ENCODE measurements around the gene ZNF41. TPM values are rescaled to one million over a fixed set of nuclear protein-coding genes. Genes with fewer than 3 reads are reported as not detected.

ZNF41 gene
- total and polyA plus RNA-seq, 7 experiments from 2014 or later: 4.8 to 17.8 (median 11.8) TPM

DNA sequence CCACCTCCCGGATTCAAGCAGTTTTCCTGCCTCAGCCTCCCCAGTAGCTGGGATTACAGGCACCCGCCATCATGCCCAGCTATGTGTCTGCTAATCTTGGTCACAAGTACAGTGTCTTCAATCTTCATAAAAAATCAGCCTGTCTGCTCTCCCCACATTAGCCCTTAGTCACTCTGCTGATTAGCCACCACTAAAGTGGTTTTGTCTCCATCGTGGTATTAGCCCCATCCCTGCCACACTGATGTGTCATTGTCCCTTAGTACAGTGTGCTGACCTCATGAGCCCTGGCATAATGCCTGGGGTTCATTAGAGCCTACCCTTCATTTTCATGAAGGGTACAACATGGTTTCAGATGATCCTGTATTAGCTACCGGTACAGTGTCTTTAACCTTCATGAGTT lies 62.8 kb downstream of the ZNF41 start:
- DNase-seq (no peak), ATAC-seq (peak; percentile 70)
- Mint-ChIP-seq H3K4me3 (no peak overlapping the region), H3K9me3 (peaks cover 0 to 47% (median 14%) of the 10 kb centered on the region in 11 donors), H3K27ac (no peak overlapping the region), H3K27me3 (no peaks in the 10 kb centered on the region), H3K4me1 (peaks cover 0 to 2% (median 0%) of the 10 kb centered on the region in 7 donors), H3K36me3 (peaks cover 0 to 28% (median 16%) of the 10 kb centered on the region in 5 donors)
- no peak overlapping the region for H3K27ac ChIP-seq (ENCODE audit: low read depth, low read length)
- intact Hi-C loops (cut with micrococcal nuclease): no loop called here
- no peaks in the 10 kb centered on the region for H3K27me3 ChIP-seq (ENCODE audit: control insufficient read depth in 2 of 2, insufficient read depth in 2 of 2, low read length in 2 of 2)
- CTCF ChIA-PET: no interaction called here
- H3K4me1 ChIP-seq (ENCODE audit: control insufficient read depth in 2 of 2, insufficient read depth in 2 of 2, low read length in 2 of 2): no peaks in the 10 kb centered on the region
- H3K4me3 ChIP-seq (ENCODE audit: low read length): no peak overlapping the region
- H3K9me3 ChIP-seq (ENCODE audit: control insufficient read depth in 2 of 3, low read length in 3 of 3): no peaks in the 10 kb centered on the region
- no peaks in the 10 kb centered on the region for H3K36me3 ChIP-seq (ENCODE audit: control insufficient read depth in 2 of 3, insufficient read depth in 3 of 3, low read length in 3 of 3)
- POLR2A ChIA-PET: no interaction called here

DNA sequence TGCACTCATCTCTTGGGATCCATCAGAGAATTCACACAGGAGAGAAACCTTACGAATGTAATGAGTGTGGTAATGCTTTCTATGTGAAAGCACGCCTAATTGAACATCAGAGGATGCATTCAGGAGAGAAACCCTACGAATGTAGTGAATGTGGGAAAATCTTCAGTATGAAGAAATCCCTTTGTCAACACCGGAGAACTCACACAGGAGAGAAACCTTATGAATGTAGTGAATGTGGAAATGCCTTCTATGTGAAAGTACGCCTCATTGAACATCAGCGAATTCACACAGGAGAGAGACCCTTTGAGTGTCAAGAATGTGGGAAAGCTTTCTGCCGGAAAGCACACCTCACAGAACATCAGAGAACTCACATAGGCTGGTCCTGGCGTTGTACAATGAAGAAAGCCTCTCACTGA lies 69.8 kb downstream of the ZNF41 start:
- peaks cover 4 to 47% (median 45%) of the 10 kb centered on the region in 5 donors for H3K36me3 Mint-ChIP-seq
- Histone ChIP-seq H3K27ac (ENCODE audit: low read depth, low read length) (no peak overlapping the region), H3K9me3 (ENCODE audit: control insufficient read depth in 2 of 3, low read length in 3 of 3) (peaks cover 4 to 27% (median 4%) of the 10 kb centered on the region in 3 experiments), H3K27me3 (ENCODE audit: control insufficient read depth in 2 of 2, insufficient read depth in 2 of 2, low read length in 2 of 2) (no peaks in the 10 kb centered on the region), H3K4me3 (ENCODE audit: low read length) (no peak overlapping the region), H3K4me1 (ENCODE audit: control insufficient read depth in 2 of 2, insufficient read depth in 2 of 2, low read length in 2 of 2) (no peaks in the 10 kb centered on the region), H3K36me3 (ENCODE audit: control insufficient read depth in 2 of 3, insufficient read depth in 3 of 3, low read length in 3 of 3) (peaks cover 0 to 24% (median 0%) of the 10 kb centered on the region in 3 experiments)
- no peaks in the 10 kb centered on the region for H3K4me1 Mint-ChIP-seq
- CTCF ChIA-PET: no interaction called here
- no peak overlapping the region for H3K4me3 Mint-ChIP-seq
- POLR2A ChIA-PET: no interaction called here
- H3K27ac Mint-ChIP-seq: no peak overlapping the region
- no peaks in the 10 kb centered on the region for H3K27me3 Mint-ChIP-seq
- DNase-seq: no peak
- no peak for ATAC-seq
- intact Hi-C loops (cut with micrococcal nuclease): no loop called here
- peaks cover 0 to 66% (median 34%) of the 10 kb centered on the region in 11 donors for H3K9me3 Mint-ChIP-seq

Other genes starting within 250 kb of the ZNF41 start
- 1 to 10 TPM in 3 of 5 experiments, under 1 TPM in 2; 0.27 to 2.4 (median 1.6) TPM for gene ZNF157, start 112.6 kb downstream of the ZNF41 start, total RNA-seq
- under 1 TPM; 0.21 to 0.92 TPM for gene ZNF157, start 112.6 kb downstream of the ZNF41 start, polyA plus RNA-seq
- 100 to 1,000 TPM in 4 of 5 experiments, 10 to 100 TPM in 1; 87.3 to 130 (median 118) TPM for gene ARAF, start 78.0 kb upstream of the ZNF41 start, total RNA-seq
- gene ARAF, start 78.0 kb upstream of the ZNF41 start, polyA plus RNA-seq: 100 to 1,000 TPM in 1 of 2 donors, 10 to 100 TPM in 1; 74.7 to 102 TPM
- 100 to 1,000 TPM in 2 of 5 experiments, 10 to 100 TPM in 3; 47.0 to 117 (median 85.2) TPM for gene TIMP1, start 99.2 kb upstream of the ZNF41 start, total RNA-seq
- 10 to 100 TPM; 70.5 to 99.1 TPM for gene TIMP1, start 99.2 kb upstream of the ZNF41 start, polyA plus RNA-seq
- 1 to 10 TPM in 2 of 5 experiments, under 1 TPM in 3; 0.24 to 1.5 (median 0.97) TPM for gene SYN1, start 136.6 kb upstream of the ZNF41 start, total RNA-seq
- gene SYN1, start 136.6 kb upstream of the ZNF41 start, polyA plus RNA-seq: under 1 TPM; 0.58 to 0.74 TPM
- gene CFP, start 146.7 kb upstream of the ZNF41 start, total RNA-seq: 100 to 1,000 TPM in 1 of 5 experiments, 10 to 100 TPM in 4; 32.8 to 164 (median 43.9) TPM
- gene CFP, start 146.7 kb upstream of the ZNF41 start, polyA plus RNA-seq: 10 to 100 TPM; 19.4 to 20.1 TPM
- gene ELK1, start 167.3 kb upstream of the ZNF41 start, total RNA-seq: 10 to 100 TPM; 29.3 to 62.4 (median 38.1) TPM
- 10 to 100 TPM; 24.0 to 24.1 TPM for gene ELK1, start 167.3 kb upstream of the ZNF41 start, polyA plus RNA-seq
- gene UXT, start 176.0 kb upstream of the ZNF41 start, total RNA-seq: 100 to 1,000 TPM; 160 to 235 (median 201) TPM
- gene UXT, start 176.0 kb upstream of the ZNF41 start, polyA plus RNA-seq: 100 to 1,000 TPM; 310 to 408 TPM